Activated CD4-positive, alpha-beta T cell treated with anti-CD3 and anti-CD28 coated beads for 24 hours (primary cell): Measurements from ENCODE around the gene TRABD2B.

Source experiments
- DNase-seq, 2 donors: peaks; one replicate each; pipeline ENCODE4 v3.0.0-alpha.2; 2020; ENCODE audit warnings: low read depth in 2 of 2

TRABD2B gene

DNA sequence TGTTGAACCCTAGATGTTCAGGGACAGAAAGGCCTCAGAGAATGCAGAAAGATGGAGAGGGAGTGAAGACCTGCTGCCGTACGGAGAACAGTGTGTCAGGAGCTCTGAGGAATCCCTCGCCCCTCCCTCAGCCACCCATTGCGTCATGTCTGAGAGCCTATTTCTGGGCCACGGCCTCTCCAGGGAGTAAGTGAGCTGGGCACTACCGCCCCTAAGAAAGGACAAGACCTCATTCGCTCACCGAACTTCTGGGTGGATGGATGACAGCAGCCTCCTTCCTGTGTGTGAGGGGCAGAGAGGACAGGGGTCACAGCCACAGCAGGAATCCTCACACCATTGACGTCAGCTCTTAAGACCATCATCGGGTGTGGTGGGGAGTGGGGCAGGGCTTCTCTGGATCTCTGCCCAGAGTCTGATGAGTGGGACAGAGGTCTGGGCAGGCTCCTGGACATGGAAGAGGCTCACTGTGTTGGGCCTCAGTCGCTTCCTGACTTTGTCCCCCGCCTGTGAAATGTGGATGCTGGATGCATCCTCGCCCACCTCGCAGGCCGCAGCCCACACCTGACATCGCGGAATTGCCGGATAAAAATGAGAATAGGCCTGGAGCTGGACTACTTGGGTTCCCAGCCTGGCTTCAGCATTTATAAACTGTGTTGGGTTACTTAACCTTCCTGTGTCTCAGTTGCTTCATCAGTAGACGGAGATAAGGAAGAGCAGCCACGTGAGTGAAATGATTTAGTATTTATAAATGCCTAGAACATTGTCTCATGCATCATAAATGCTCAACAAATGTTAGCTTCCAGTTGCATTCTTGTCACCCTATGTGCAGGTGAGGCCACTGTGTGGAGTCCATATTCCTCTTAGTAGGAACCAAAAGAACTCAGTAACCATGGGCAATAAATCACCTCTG, 238.6 kb downstream of the TRABD2B start:
- no peak for DNase-seq

DNA sequence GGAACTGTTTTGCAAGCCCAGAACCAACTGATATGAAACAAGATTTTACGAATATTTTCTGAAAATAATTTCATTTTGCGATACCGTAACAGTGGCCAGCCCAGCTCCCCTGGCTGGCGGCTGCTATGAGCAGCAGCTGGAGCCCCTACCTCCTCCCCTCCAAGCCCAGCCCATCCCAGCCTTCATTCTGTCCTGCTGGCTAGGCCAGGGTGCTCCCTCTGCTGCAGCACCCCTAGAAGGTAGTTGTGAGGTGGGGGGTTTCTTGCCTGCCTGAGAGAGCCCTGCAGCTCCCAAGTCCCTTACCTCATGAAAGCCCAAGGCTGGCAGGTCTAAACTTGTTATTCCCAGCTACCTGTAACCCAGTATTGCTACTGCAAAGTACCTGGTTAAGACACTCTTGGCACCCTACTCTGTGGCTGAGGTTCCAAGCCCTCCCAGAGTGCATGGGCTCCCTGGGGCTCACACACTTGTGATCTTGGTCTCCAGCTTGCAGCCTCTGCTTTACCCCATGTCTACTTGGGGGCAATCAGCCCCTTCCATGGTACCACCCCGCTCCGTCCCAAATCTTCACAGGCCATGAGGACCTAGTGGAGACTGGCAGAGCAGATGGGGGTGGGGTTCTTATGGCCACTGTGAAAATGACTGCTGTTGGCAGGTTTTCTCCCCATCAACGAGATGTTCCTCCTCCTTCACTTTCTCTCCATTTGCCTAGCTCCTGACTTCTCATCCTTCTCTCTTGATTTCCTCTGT, 239.8 kb downstream of the TRABD2B start:
- no peak for DNase-seq

DNA sequence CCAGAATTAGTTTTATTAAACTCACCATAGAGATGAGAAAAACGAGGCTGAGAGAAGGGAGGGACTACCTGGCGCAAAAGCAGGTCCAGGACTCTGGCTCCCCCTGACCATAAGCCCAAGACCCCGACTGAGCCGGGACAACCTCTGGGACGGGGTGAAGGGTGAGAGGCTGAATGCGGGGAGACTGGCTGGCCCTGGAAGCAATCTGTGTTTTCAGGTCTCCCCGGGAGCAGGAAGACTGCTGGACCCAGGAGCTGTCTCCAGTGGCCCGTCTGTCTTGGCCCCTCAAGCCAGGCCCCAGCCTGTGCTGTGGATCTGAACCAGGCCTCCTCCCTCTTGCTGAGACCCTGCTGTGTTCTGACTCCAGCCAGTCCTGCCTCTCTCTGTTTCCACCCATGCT, 240.8 kb downstream of the TRABD2B start:
- DNase-seq, result no peak

DNA sequence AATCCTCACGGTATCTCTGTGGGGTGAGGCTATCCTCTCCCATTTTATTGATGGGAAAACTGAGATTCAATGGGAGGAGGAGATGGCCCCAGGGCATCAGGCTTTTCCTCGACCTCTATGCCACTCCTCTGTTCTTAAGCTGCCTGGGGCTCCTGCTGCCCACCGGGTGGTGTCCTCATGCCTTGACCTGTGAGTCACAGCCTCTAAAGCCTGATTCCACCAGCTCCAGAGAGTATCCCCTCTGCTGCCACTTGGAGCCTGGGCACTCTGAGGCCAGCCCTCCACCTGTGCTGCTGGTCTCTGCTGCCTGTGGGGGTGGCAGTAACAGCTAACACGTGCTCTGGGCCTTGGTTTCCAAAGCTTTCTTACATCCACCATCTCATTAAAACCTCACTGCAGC, 241.2 kb downstream of the TRABD2B start:
- DNase-seq, result no peak

DNA sequence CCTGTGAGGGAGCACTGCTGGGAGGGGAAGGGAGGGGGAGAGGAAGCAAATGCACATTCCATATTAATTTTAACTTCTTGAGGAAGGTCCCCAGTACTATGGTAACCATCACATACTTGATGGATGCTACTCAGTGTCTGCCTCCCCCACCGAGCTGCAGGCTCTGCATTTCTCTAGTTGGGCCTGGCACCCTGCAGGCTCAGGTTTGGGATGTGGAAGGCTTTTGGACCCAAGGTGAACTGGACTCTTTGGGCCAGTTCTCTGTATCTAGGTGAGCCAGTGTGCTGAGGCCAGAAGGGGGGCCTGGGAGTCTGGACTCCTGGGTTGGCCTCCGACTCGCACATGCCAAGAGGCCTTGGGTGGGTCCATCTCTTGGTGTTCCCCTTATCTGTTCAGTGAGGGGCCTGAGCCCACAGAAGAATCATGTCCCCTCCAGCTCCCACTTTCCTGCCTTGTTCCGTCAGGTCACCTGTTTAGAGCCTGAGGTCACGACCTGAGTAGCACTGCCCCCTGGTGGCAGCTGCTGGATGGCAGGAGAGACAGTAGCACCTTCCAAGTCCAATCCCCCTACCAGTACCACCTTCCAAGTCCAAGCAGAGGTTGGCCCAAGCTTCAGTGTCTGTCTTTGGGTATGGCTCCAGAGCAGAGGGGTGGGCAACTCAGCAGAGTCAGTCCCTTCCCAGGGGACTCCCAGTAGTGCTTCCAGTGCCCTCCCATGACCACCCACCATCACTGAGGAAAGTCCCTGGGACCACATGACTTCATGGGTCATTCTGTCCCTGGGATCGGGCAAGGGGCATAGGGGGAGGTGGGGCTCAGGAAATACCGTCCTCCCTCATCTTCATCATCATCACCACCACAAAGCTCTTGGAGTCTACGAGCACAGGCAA, 241.8 kb downstream of the TRABD2B start:
- peak; percentile 29 to 60 for DNase-seq

DNA sequence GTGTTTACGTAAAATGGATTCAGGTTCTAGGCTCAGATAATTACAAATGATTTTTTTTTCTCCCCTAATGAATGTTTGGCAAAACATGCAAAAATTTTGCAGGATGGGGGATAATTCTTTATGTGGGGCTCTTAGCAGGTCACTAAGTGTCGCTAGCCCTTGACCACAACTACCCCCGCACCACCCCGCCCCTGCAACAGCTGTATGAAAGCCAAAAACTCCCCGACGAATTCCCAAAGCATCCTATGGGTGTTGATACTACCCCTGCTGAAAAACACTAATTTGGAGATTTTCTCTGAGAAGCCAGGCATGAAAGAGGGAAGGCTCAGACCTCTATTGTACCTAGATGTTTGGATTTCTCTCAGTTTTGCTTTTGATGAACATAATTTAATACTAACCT, 243.0 kb downstream of the TRABD2B start:
- DNase-seq, result no peak

DNA sequence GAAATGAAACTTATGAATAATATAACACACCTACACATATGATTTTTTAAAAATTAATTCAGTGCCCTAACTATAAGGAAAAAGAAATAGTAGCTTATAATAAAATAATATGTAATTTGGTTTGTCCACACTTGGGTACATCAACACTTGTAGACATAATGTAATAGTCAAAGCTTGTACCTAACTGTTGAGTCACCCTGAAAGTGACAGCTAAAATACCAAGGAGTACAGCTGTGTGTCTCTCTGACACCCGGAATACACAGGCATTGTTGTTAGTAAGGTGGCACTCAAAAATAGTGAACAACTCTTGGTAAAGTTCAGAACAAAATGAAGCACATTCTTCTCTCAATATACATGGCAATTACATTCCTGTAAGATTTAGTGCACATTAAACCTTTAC, 243.4 kb downstream of the TRABD2B start:
- no peak for DNase-seq

DNA sequence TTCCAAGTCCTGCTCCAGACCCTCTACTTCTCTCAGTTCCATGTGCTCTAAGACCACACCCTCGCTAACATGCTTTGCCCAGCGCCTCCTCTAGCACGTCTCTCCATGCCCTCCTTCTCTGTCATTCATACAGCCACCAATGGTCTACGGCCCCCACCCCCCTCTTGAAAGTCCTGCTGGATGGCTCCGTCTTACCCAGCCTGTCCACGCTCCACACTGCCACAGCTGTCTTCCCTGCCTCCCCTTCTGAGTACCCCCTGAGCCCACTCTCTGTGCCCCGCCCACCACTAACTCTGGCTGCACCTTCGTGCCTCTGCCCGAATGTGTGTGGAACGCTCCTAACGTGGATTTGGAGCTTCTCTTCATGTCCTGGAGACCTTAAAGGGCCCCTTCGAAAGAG, 244.6 kb downstream of the TRABD2B start:
- no peak for DNase-seq

DNA sequence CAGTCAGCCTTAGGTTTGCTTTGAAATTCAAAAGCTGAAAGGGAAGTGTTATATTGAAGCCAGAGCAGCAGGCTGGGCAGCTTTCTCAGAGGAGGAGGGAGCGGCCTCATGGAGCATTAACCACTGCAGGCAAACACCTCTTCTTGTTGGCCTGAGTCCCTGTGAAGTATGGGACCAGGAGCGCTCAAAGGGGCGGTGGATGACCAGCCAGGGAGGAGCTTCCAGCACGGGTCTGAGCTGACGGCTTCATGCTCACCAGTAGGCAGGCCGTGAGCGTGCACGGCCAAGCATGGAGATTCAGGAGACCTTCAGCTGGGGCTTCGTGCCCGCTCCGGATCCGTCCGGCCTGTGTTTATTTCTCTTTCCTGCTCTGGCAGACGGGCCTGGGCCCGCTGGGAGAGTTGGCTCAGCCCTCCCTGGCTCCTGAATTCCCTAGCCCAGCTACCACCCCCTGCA, 245.2 kb downstream of the TRABD2B start:
- no peak for DNase-seq

DNA sequence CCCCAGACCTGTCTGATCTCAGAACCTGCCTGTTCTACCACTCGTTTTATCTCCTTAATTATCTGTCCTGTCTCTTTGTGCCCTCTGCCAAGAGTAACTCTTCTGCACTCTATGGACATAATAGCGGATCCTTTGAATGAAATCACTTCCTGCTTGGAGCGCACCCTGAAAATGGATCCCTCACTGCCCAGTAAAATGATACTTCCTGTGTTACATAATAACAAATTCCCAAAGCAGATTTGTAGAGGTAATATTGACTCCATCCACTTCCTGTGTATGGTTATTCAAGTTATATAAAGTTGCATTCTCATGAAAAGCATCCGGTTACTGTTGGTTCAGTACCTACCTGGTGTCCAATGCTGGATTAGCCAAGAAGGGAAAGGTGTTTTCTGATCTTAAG, 246.0 kb downstream of the TRABD2B start:
- no peak for DNase-seq

DNA sequence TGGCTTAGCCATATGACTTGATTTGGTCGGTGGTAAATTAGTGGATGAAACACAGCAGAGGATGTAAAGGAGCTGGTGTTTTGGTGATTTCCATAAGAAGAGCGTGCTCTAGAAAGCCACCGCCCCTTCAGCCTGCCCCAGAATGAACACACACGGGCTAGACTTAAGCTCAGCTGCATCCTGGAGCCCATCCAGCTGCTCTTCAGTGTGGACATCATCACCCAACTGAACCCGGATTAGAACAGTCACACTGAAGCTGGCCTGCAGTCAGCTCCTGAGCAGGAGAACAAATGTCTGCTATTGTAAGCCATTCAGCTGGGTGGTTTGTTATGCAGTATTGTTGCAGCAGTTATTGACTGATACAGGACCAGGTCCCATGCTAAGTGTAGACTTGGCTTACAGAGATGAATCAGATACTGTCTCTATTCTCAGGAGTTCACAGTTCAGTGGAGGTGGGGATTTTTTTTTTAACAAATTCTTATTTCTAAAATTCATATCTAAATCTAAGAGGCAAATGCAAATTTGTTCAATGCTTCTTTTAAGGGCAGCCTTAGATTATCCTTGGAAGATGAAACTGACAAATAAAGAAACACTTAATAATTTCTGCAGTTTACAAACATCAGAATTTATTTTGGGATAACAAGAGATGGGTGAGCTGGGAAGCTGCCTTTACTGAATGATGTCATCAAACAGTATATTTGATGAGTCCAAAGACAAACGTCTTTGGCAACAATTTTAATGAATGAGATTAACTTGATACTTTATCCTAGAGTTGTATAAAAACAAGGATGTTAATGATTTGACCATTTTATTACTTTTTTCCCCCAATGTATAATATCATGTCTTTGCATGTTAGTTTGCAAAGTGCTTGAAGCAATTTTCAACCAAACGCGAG, 251.2 kb downstream of the TRABD2B start:
- no peak for DNase-seq

DNA sequence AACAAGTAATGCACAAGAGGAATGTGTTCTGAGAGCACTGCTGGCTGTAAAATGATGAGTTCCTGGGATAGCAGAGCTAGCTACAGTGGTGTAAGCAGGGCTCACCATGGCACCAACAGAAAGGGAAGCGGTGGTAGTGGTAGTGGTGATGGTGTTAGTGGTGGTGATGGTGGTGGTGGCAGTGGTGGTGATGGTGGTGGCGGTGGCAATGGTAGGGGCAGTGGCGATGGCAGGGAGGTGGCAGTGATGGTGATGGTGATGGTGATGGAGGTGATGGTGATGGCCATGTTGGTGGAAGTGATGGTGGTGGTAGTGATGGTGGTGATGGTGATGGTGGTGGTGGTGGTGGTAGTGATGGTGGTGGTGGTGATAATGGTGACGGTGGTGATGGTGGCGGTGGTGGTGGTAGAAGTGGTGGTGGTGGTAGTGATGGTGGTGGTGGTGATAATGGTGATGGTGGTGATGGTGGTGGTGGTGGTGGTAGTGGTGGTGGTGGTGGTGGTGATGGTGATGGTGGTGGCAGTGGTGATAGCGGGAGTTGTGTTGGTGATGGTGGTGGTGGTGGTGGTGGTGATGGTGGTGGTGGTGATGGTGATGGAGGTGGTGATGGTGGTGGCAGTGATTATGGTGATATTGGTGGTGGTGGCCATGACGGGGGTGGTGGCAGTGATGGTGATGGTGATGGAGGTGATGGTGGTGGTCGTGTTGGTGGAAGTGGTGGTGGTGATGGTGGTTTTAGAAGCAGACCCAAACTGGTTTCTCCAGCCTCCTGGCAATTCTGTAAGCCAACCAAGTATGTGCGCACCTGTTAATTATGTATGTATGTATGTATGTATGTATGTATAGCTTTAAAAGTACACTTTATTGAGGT, 254.1 kb downstream of the TRABD2B start:
- DNase-seq, result no peak

DNA sequence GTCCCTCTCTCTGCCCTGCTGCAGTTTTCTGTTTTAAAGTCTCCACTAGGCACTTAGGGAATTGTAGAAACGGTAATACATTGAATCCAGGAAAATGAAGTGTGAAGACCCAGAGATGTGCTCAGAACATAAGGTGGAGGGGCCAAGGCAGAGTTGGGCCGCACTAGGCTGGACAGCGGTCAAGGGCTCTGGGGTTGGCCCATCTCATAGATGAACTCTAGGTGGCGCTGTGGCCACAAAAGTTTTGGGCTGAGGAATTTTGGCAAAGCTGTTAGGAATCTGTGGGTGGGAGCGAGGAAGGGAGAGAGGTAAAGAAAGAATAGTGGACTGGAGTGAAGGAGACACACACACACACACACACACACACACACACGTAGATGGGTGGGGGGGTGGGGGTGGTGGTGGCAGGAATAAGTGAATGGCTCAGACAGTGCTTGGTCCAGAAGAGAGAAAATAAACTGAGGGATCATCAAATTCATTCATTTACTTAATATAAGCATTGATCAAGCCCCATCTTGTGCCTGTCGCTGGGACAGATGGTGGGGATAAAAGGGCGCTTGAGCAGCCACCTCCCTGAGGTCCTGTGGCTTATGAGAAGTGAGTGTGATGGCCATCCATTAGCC, 258.5 kb downstream of the TRABD2B start:
- no peak for DNase-seq

DNA sequence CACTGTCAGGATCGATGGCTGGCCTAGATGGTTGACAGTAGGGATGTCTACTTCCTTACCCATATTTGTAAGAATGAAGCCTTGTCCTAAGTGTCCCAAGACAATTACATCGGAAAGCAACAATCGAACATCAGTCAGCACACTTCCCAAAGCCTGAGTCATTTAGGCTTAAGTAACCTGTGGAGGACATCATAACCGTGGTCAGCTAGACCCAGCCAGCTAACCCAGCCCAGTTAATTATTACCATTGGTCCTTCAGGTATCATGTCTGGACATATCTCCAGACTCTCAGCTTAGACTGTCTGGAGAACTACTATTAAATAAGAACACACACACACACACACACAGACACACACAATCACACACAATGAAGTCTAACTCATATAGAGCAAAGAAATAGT, 264.7 kb downstream of the TRABD2B start:
- DNase-seq, result no peak

DNA sequence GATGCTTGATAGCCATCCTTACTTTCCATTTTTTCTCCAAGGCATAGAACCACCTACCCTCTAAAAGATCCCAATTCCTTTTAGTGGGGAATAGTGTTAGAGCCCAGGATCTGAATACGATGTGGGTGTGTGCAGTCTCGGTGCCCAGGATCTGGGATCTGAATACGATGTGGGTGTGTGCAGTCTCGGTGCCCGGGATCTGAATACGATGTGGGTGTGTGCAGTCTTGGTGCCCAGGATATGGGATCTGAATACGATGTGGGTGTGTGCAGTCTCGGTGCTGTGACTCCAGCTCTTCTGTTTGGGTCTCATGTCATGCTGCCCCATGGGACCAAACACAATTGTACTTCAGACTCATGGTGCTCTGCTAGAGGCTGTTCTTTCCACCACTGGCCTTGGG, 265.5 kb downstream of the TRABD2B start:
- no peak for DNase-seq

DNA sequence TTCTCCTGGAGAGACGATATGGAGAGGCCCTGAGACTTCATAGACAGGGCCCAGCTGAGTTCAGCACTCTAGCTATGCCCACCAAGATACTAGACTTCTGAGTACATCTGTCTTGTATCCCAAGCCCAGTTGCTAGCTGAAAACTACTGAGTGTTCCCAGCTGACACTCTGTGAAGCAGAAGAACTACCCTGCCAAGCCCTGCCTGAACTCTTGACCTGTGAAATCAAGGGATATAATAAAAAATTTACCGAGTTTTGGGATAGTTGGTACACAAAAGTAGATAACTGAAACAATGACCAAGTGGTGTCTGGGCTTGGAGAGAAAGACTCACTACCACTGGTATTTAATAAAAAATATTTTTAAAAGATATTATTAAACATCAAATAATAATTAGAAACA, 267.5 kb downstream of the TRABD2B start:
- DNase-seq, result no peak

DNA sequence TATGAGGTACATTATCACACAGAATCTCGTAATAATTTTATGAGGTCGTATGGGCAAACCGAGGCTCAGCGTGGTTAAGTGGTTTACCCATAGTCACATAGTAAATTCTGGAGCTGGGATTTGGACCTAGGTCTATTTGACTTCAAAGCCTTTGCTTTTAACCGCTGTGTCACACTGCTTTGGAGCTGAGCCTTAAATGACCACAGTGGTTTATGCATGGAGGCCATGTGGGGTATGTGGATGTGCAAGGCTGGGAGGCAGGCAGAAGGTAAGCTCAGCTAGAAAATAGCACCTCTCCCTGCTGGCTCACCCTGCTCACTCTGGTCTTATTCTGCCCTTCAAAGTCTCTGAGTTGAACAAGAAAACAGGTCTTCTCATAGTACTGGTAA, 269.5 kb downstream of the TRABD2B start:
- no peak for DNase-seq

DNA sequence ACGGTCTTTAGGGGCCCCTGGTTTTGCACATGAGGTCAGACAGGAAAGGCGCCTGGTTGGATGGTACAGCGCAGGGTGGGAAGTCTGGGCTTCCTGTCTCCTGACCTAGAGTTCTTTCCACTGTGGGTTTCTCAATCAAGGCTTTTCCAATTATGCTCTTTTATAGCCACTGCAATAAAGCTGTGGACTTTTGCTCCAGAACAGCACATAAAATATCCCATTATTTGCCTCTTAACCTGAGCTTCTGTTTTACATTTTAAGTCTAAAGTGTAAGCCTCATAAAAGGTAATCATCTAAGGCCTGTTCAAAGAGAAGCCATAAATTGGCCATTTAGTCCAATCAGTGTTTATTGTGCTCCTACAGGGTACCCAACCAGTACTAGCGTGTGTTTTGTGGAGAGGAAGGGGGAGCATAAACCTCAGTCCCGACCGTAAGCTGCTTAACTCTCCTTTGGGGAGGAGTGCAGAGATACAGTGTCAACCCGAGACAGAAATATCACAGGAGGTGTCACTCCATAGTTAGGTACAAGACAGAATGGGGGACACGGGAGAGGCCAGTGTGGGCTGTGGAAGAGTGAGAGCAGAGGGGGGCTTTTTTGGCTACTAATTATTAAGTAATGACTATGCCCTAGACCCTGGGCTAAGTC, 270.0 kb downstream of the TRABD2B start:
- no peak for DNase-seq
